Esophagus squamous epithelium (tissue), 4 donors: ENCODE measurements around the gene GTF2H4.
"Not testable (repeated sequence)": the region's sequence is repeated elsewhere in the genome, so short reads cannot be mapped to it uniquely, and the experiment has no call there.

Experiments used
- POLR2A ChIP-seq, 4 donors: fragments of 450-650 bp; IDR thresholded peaks; one replicate each; pipeline ENCODE4 v1.6.1; 2017; ENCODE audit warnings: antibody characterized with exemption in 4 of 4, mild to moderate bottlenecking in 4 of 4, moderate library complexity in 3 of 4
- TF ChIP-seq, protein P1 (sequence below), 6 experiments: fragments of 450-650 bp in 4 of 6; fragments of 200-600 bp in 2 of 6; sonication (generic) in 2 of 6; IDR thresholded peaks; one replicate each; pipeline ENCODE4 v1.5.1; 2016 to 2019; ENCODE audit warnings: antibody characterized with exemption in 6 of 6, mild to moderate bottlenecking in 4 of 6, moderate library complexity in 4 of 6

DNA sequence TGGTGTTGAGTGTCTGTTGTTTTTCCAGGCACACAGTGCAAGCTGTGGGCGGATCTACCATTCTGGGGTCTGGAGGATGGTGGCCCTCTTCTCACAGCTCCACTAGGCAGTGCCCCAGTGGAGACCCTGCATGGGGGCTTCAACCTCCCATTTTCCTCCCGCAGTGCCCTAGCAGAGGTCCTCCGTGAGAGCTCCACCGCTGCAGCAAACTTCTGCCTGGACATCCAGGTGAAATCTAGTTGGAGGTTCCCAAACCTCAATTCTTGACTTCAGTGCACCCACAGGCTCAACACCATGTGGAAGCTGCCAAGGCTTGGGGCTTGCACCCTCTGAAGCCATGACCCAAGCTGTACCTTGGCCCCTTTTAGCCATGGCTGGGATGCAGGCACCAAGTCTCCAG, 48.3 kb upstream of the GTF2H4 start:
- TF ChIP-seq, protein P1, sequence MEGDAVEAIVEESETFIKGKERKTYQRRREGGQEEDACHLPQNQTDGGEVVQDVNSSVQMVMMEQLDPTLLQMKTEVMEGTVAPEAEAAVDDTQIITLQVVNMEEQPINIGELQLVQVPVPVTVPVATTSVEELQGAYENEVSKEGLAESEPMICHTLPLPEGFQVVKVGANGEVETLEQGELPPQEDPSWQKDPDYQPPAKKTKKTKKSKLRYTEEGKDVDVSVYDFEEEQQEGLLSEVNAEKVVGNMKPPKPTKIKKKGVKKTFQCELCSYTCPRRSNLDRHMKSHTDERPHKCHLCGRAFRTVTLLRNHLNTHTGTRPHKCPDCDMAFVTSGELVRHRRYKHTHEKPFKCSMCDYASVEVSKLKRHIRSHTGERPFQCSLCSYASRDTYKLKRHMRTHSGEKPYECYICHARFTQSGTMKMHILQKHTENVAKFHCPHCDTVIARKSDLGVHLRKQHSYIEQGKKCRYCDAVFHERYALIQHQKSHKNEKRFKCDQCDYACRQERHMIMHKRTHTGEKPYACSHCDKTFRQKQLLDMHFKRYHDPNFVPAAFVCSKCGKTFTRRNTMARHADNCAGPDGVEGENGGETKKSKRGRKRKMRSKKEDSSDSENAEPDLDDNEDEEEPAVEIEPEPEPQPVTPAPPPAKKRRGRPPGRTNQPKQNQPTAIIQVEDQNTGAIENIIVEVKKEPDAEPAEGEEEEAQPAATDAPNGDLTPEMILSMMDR (IDR thresholded peaks at IDR 0.05) = not testable (repeated sequence)
- TF ChIP-seq POLR2A (IDR thresholded peaks at IDR 0.05) = not testable (repeated sequence)
